Lung (tissue), 12 donors: ENCODE results near the gene CARMIL1. TPM values are rescaled to one million over a fixed set of nuclear protein-coding genes. Genes with fewer than 3 reads are reported as not detected.
"Not testable (repeated sequence)": the region's sequence is repeated elsewhere in the genome, so short reads cannot be mapped to it uniquely, and the experiment has no call there.

Experiments used
- ATAC-seq: fragments of 200-7000 bp; cut with Tn5 transposase; one replicate; pipeline ENCODE4 v1.9.1; 2020; ENCODE audit warnings: moderate number of reproducible peaks; ENCODE audit not compliant: insufficient read depth, low FRiP score
- DNase-seq, 3 donors: peaks; one replicate each; pipeline ENCODE4 v3.0.0-alpha.2; 2013 to 2017
- H3K27ac ChIP-seq, 2 donors: one replicate each; pipeline ENCODE4 v1.5.1; 2013; ENCODE audit warnings: mild to moderate bottlenecking in 2 of 2, moderate library complexity in 2 of 2, control low read depth in 1 of 2, inconsistent platforms in 1 of 2, low read depth in 1 of 2, low read length in 1 of 2
- H3K27me3 ChIP-seq, 3 donors: one replicate each; pipeline ENCODE4 v1.5.1; 2013; ENCODE audit warnings: low read length in 2 of 3; ENCODE audit not compliant: control insufficient read depth in 3 of 3, insufficient read depth in 3 of 3
- H3K36me3 ChIP-seq, 4 donors: one replicate each; pipeline ENCODE4 v1.5.1; 2013; ENCODE audit warnings: low read length in 4 of 4, mild to moderate bottlenecking in 1 of 4, moderate library complexity in 1 of 4; ENCODE audit not compliant: control insufficient read depth in 4 of 4, insufficient read depth in 4 of 4
- H3K4me1 ChIP-seq, 5 donors: one replicate each; pipeline ENCODE4 v1.5.1; 2013; ENCODE audit warnings: low read length in 5 of 5, mild to moderate bottlenecking in 2 of 5, moderate library complexity in 1 of 5; ENCODE audit not compliant: control insufficient read depth in 5 of 5, insufficient read depth in 5 of 5
- H3K4me3 ChIP-seq: one replicate; pipeline ENCODE4 v1.5.1; 2013; ENCODE audit warnings: mild to moderate bottlenecking, control low read depth, moderate library complexity
- H3K9ac ChIP-seq, 2 donors: one replicate each; pipeline ENCODE4 v1.5.1; 2013; ENCODE audit warnings: low read length in 2 of 2, control low read depth in 1 of 2; ENCODE audit not compliant: insufficient read depth in 1 of 2
- H3K9me3 ChIP-seq, 4 donors: one replicate each; pipeline ENCODE4 v1.5.1; 2013; ENCODE audit warnings: low read length in 3 of 4, mild to moderate bottlenecking in 1 of 4, moderate library complexity in 1 of 4; ENCODE audit not compliant: control insufficient read depth in 4 of 4, insufficient read depth in 3 of 4
- CTCF ChIP-seq: IDR thresholded peaks from 2 replicates; pipeline ENCODE4 v1.5.1; 2012; ENCODE audit warnings: mild to moderate bottlenecking; ENCODE audit errors: control extremely low read depth, extremely low read depth
- WGBS, 2 donors: extraction: QIAGEN DNeasy Blood & Tissue Kit; methylation state at CpG; one replicate each; pipeline ENCODE4 v1.1.7; 2013; 5-methylcytosine and 5-hydroxymethylcytosine counted together
- polyA plus RNA-seq, 2 donors: library from polyadenylated mRNA; stranded (reverse); fragments of 200-250 nt; gene quantifications; one replicate each; pipeline ENCODE4 v1.2.1, GENCODE V29; 2013
- total RNA-seq, 2 donors: library from RNA; depleted of rRNA in 1 of 2; stranded (reverse); fragments of >200 nt in 1 of 2; gene quantifications; one replicate each; pipeline ENCODE4 v1.2.1, GENCODE V29; 2014 to 2021
- donor health status: control.
- donor health status: control.
- donor health status: Bipolar disorder and iron deficiency.
- donor health status: healthy.
- donor health status: DM: yes; HTN: yes; CAD: no.

The CARMIL1 gene
- total and polyA plus RNA-seq, 4 donors: 8.0 to 38.3 (median 34.9) TPM

GRCh38 chr6:25297039-25297441 is 17.9 kb downstream of the CARMIL1 start:
- Histone ChIP-seq H3K36me3 (no peaks in the 10 kb centered on the region), H3K27me3 (no peaks in the 10 kb centered on the region), H3K4me3 (no peak overlapping the region), H3K27ac (peak overlapping the region in 1 of 2 donors; percentile 21), H3K4me1 (peaks cover 1 to 47% (median 10%) of the 10 kb centered on the region in 5 donors), H3K9ac (peak overlapping the region in 1 of 2 donors; percentile 46), H3K9me3 (no peaks in the 10 kb centered on the region)
- peak; percentile 73 to 97 (median 97) for DNase-seq
- 45 to 54% methylated on average over 2 of the region's 2 CpGs for WGBS, 2 donors
- ATAC-seq: no peak
- TF ChIP-seq CTCF: no peak

- Histone ChIP-seq H3K9me3 (no peaks in the 10 kb centered on the region), H3K4me1 (peaks cover 6 to 57% (median 13%) of the 10 kb centered on the region in 5 donors), H3K9ac (no peak overlapping the region), H3K27me3 (no peaks in the 10 kb centered on the region), H3K4me3 (no peak overlapping the region), H3K36me3 (no peaks in the 10 kb centered on the region), H3K27ac (peak overlapping the region in 1 of 2 donors; percentile 37)
- ATAC-seq: no peak
- no peak for TF ChIP-seq CTCF
- 76% methylated on average over 3 of the region's 3 CpGs for WGBS, 2 donors
- DNase-seq: no peak
Observed at GRCh38 chr6:25297823-25298522, 18.8 kb downstream of the CARMIL1 start.

DNA sequence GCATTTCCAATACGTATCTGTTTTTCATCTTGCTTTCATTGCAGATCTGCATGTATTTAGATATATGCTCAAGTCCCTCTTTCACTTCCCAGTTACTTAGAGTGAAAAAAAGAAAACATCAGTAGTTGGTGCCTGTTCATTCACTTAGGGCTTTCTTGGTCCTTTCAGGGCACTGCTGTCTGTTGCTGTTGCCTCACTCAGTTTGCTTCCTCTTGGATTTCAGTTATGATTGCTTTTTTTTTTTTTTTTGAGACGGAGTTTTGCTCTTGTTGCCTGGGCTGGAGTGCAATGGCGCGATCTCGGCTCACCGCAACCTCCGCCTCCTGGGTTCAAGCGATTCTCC is 19.3 kb downstream of the CARMIL1 start:
- H3K4me3 ChIP-seq, H3K27me3 ChIP-seq, H3K36me3 ChIP-seq, ATAC-seq, H3K9me3 ChIP-seq, H3K9ac ChIP-seq: not testable (repeated sequence)
- WGBS, 2 donors: 63 to 81% methylated on average over 8 of the region's 8 CpGs
- peak in 1 of 3 donors; percentile 27 for DNase-seq
- H3K27ac ChIP-seq: peak overlapping the region in 1 of 2 donors; percentile 37
- peaks cover 6 to 62% (median 15%) of the 10 kb centered on the region in 5 donors for H3K4me1 ChIP-seq

DNA sequence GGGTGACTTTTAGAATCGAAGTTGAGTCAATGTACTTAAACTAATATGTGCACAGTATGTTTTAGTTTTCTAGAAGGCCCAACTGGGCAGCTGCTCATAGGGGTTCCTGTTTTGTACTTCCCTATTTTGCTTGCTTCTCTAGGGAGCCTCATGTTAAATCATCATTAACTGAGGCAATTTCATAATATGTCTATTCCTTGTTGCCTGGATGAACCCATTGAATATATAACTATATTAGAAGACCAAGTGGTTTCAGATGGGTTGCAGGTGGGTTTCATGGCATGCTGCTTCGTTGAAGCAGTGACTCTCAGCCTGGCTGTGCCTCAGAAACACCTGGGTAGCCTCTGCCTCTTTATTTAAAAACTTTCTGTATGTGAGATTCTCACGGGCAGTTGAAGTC is 22.2 kb downstream of the CARMIL1 start:
- H3K4me1 ChIP-seq: peaks cover 6 to 65% (median 19%) of the 10 kb centered on the region in 5 donors
- no peaks in the 10 kb centered on the region for H3K27me3 ChIP-seq
- no peak overlapping the region for H3K9ac ChIP-seq
- H3K36me3 ChIP-seq: no peaks in the 10 kb centered on the region
- WGBS, 2 donors: 51 to 64% methylated on average over 3 of the region's 3 CpGs
- ATAC-seq: no peak
- no peak for DNase-seq
- TF ChIP-seq CTCF: no peak
- H3K9me3 ChIP-seq: no peaks in the 10 kb centered on the region
- no peak overlapping the region for H3K27ac ChIP-seq
- no peak overlapping the region for H3K4me3 ChIP-seq
